Right atrium auricular region (tissue), 2 donors: ENCODE measurements around the gene RASSF3. TPM values are rescaled to one million over a fixed set of nuclear protein-coding genes. Genes with fewer than 3 reads are reported as not detected.

Experiments used
- DNase-seq: peaks from one replicate; pipeline ENCODE4 v3.0.0-alpha.2; 2019; ENCODE audit warnings: low spot score
- H3K27ac ChIP-seq, 2 donors: fragments of 200-600 bp; sonication (generic); 1 replicate in 1 of 2; 2 replicates in 1 of 2; pipeline ENCODE4 v1.5.1; 2016 to 2019
- H3K27me3 ChIP-seq, 2 donors: fragments of 200-600 bp; sonication (generic); one replicate each; pipeline versions ENCODE4 v1.5.1 to v1.6.0; 2017 to 2019
- H3K36me3 ChIP-seq: fragments of 200-600 bp; sonication (generic); one replicate; pipeline ENCODE4 v1.5.1; 2016
- H3K4me1 ChIP-seq, 2 donors: fragments of 200-600 bp; sonication (generic); one replicate each; pipeline versions ENCODE4 v1.5.1 to v1.6.0; 2017 to 2019
- H3K4me3 ChIP-seq, 2 donors: fragments of 200-600 bp; sonication (generic); 1 replicate in 1 of 2; 2 replicates in 1 of 2; pipeline ENCODE4 v1.5.1; 2017 to 2019; ENCODE audit warnings: mild to moderate bottlenecking in 1 of 2, moderate library complexity in 1 of 2
- H3K9me3 ChIP-seq, 2 donors: fragments of 200-600 bp; sonication (generic); one replicate each; pipeline ENCODE4 v1.5.1; 2019
- CTCF ChIP-seq, 2 donors: fragments of 200-600 bp; sonication (generic); IDR thresholded peaks; one replicate each; pipeline ENCODE4 v1.5.1; 2019; ENCODE audit warnings: antibody characterized with exemption in 2 of 2
- total RNA-seq, 2 donors: library from RNA; depleted of rRNA; stranded (reverse); fragments of >200 nt; gene quantifications; one replicate each; pipeline ENCODE4 v1.1.0, GENCODE V29; 2016

RASSF3 gene
- total RNA-seq, 2 donors from 2014 or later: 55.4 to 88.4 TPM

DNA sequence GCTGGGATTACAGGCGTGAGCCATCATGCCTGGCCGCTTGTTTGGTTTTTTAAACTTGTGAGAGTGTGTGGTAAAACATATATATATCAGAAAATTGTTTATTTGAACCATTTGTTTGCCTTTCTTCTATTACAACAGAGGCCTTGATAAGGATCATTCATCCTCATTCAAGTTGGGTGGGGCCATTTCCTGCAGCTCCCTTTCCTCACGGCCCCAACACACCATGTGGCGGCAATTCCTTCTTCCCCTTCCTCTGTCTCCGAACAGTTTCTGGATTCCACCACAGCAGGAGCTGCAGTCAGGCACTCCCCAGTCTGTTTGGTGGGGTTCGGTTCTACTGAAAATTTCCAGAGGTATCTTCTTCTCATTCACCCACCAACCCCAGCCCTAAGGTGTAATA lies 42.0 kb upstream of the RASSF3 start:
- no peaks in the 10 kb centered on the region for H3K9me3 ChIP-seq
- H3K27ac ChIP-seq: no peak overlapping the region
- no peak for TF ChIP-seq CTCF (IDR thresholded peaks at IDR 0.05)
- DNase-seq: no peak
- no peaks in the 10 kb centered on the region for H3K27me3 ChIP-seq
- H3K4me3 ChIP-seq: no peak overlapping the region
- peaks cover 0 to 23% of the 10 kb centered on the region in 2 donors for H3K4me1 ChIP-seq
- no peaks in the 10 kb centered on the region for H3K36me3 ChIP-seq

- TF ChIP-seq CTCF (IDR thresholded peaks at IDR 0.05): no peak
- Histone ChIP-seq H3K27ac (peak overlapping the region in 1 of 2 donors; percentile 42), H3K4me3 (no peak overlapping the region), H3K36me3 (no peaks in the 10 kb centered on the region), H3K9me3 (peaks cover 5 to 7% of the 10 kb centered on the region in 2 donors), H3K4me1 (peaks cover 0 to 23% of the 10 kb centered on the region in 2 donors), H3K27me3 (no peaks in the 10 kb centered on the region)
- DNase-seq: no peak
Measured at GRCh38 chr12:64569923-64570691, 40.2 kb upstream of the RASSF3 start.

GRCh38 chr12:64571411-64571810 lies 38.9 kb upstream of the RASSF3 start:
- H3K27ac ChIP-seq: no peak overlapping the region
- peaks cover 0 to 23% of the 10 kb centered on the region in 2 donors for H3K4me1 ChIP-seq
- no peaks in the 10 kb centered on the region for H3K36me3 ChIP-seq
- H3K27me3 ChIP-seq: no peaks in the 10 kb centered on the region
- no peak for TF ChIP-seq CTCF (IDR thresholded peaks at IDR 0.05)
- H3K9me3 ChIP-seq: peaks cover 8 to 14% of the 10 kb centered on the region in 2 donors
- DNase-seq: no peak
- H3K4me3 ChIP-seq: no peak overlapping the region

DNA sequence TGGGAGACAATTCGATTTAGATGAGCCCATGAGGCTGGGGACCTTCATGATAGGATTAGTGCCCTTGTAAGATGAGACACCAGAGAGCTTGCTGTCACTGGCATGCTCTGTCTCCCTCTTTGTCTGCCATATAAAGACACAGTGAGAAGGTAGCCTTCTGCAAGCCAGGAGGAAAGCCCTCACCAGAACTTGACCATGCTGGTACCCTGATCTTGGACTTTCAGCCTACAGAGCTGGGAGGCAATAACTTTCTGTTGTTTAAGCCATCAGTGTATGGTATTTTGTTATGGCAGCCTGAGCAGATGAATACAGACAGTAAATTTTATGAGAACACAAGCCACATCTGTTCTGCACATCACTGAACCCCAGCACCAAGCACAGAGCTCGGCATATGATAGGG lies 38.1 kb upstream of the RASSF3 start:
- DNase-seq: no peak
- no peak overlapping the region for H3K4me3 ChIP-seq
- H3K4me1 ChIP-seq: peaks cover 0 to 23% of the 10 kb centered on the region in 2 donors
- TF ChIP-seq CTCF (IDR thresholded peaks at IDR 0.05): no peak
- no peaks in the 10 kb centered on the region for H3K36me3 ChIP-seq
- no peak overlapping the region for H3K27ac ChIP-seq
- H3K9me3 ChIP-seq: peaks cover 8 to 14% of the 10 kb centered on the region in 2 donors
- no peaks in the 10 kb centered on the region for H3K27me3 ChIP-seq

DNA sequence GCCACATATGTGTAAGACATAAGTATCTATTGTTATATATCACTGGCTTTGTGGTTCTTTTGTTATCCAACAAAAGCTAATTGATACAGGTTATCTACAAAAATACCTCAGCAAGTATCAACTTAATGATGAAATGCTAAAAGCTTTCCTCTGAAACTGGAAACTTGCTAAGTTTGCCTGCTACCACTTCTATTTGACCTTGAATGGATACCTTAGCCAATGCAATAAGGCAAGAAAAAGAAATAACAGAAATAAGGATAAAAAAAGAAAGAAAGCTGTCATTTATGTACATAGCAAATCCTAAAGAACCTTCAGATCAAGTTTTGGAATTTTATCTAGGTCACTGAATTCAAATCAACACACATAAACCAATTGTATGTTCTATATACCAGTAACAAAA lies 35.5 kb upstream of the RASSF3 start:
- Histone ChIP-seq H3K27ac (no peak overlapping the region), H3K4me1 (peaks cover 0 to 7% of the 10 kb centered on the region in 2 donors), H3K36me3 (no peaks in the 10 kb centered on the region), H3K9me3 (peaks cover 8 to 14% of the 10 kb centered on the region in 2 donors), H3K27me3 (no peaks in the 10 kb centered on the region), H3K4me3 (no peak overlapping the region)
- DNase-seq: no peak
- no peak for TF ChIP-seq CTCF (IDR thresholded peaks at IDR 0.05)

DNA sequence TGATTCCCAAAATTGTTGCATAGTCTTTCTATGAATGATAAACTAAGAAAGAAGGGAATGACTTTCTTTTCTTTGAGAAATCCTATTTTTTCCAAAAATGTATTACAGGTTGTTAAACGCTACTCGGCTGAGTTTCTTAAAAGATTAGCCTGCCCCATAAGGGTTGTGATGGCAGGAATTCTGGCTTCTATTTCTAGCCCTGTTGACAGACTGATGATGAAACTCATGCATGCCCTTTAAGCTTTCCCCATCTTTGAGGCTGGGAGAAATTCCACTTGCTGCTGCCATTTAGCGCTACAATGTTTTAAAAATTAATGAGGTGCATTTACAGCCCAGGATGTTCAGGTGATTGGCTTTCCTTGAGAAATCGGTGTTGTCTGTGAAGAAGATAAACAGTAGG lies 33.2 kb upstream of the RASSF3 start:
- Histone ChIP-seq H3K9me3 (peaks cover 8 to 14% of the 10 kb centered on the region in 2 donors), H3K4me3 (no peak overlapping the region), H3K4me1 (no peaks in the 10 kb centered on the region), H3K27ac (no peak overlapping the region), H3K36me3 (no peaks in the 10 kb centered on the region), H3K27me3 (no peaks in the 10 kb centered on the region)
- DNase-seq: no peak
- no peak for TF ChIP-seq CTCF (IDR thresholded peaks at IDR 0.05)
